Right ventricle myocardium inferior (tissue), 1 donor: ENCODE measurements around the gene SLC7A14. TPM values are rescaled to one million over a fixed set of nuclear protein-coding genes. Genes with fewer than 3 reads are reported as not detected.

ENCODE experiments used
- ATAC-seq: fragments of 200-7000 bp; cut with Tn5 transposase; one replicate; pipeline ENCODE4 v1.9.1; 2020; ENCODE audit warnings: mild to moderate bottlenecking, moderate library complexity
- DNase-seq: peaks from one replicate; pipeline ENCODE4 v3.0.0; 2021; ENCODE audit errors: missing footprints
- intact Hi-C: fragments of 100-400 bp; cut with DNase I; formaldehyde crosslinking; loops from one replicate; pipeline ENCODE4 v1.11.0; 2022
- total RNA-seq: library from RNA; stranded (reverse); fragmentation: NEBNext Ultra II Directional; extraction: Animal tissue kit (Norgen Biotek cat#: 25700); gene quantifications from one replicate; pipeline ENCODE4 v1.2.1, GENCODE V29; 2021
- donor health status: DM: no; HTN: yes; CAD: no; lungs with severe emphysema.

Gene SLC7A14
- total RNA-seq, 1 donor from 2014 or later, result not detected

- intact Hi-C loops, result no loop called here
- DNase-seq, result no peak
- no peak for ATAC-seq
Observed at GRCh38 chr3:170484869-170485268, 101.0 kb downstream of the SLC7A14 start.

GRCh38 chr3:170483485-170484262, 102.2 kb downstream of the SLC7A14 start:
- ATAC-seq, result no peak
- no peak for DNase-seq
- intact Hi-C loops, result no loop called here

GRCh38 chr3:170482199-170482598, 103.7 kb downstream of the SLC7A14 start:
- intact Hi-C loops, result no loop called here
- ATAC-seq, result no peak

GRCh38 chr3:170480111-170480510, 105.8 kb downstream of the SLC7A14 start:
- ATAC-seq, result no peak
- no peak for DNase-seq
- intact Hi-C loops, result no loop called here

More at GRCh38 chr3:170482199-170482598, 103.7 kb downstream of the SLC7A14 start:
- no peak for DNase-seq

GRCh38 chr3:170477395-170477794, 108.5 kb downstream of the SLC7A14 start:
- intact Hi-C loops, result no loop called here
- ATAC-seq (no peak), DNase-seq (no peak)

- no peak for ATAC-seq
Observed at GRCh38 chr3:170476291-170476690, 109.6 kb downstream of the SLC7A14 start.

GRCh38 chr3:170475092-170475685, 110.7 kb downstream of the SLC7A14 start:
- ATAC-seq, result no peak
- intact Hi-C loops, result no loop called here
- no peak for DNase-seq

More at GRCh38 chr3:170476291-170476690, 109.6 kb downstream of the SLC7A14 start:
- intact Hi-C loops, result no loop called here
- DNase-seq, result no peak

- intact Hi-C loops, result no loop called here
- no peak for DNase-seq
- no peak for ATAC-seq
Observed at GRCh38 chr3:170473358-170473757, 112.5 kb downstream of the SLC7A14 start.

- intact Hi-C loops, result no loop called here
- ATAC-seq (no peak), DNase-seq (no peak)
Observed at GRCh38 chr3:170471149-170471548, 114.7 kb downstream of the SLC7A14 start.

- intact Hi-C loops, result no loop called here
- ATAC-seq, result no peak
- DNase-seq, result no peak
Observed at GRCh38 chr3:170470063-170471016, 115.5 kb downstream of the SLC7A14 start.

- ATAC-seq (no peak), DNase-seq (no peak)
- intact Hi-C loops, result no loop called here
Observed at GRCh38 chr3:170469151-170470062, 116.5 kb downstream of the SLC7A14 start.

- no peak for ATAC-seq
- intact Hi-C loops, result no loop called here
- DNase-seq, result no peak
Observed at GRCh38 chr3:170467571-170468147, 118.2 kb downstream of the SLC7A14 start.

- intact Hi-C loops, result no loop called here
- no peak for DNase-seq
- no peak for ATAC-seq
Observed at GRCh38 chr3:170467007-170467406, 118.9 kb downstream of the SLC7A14 start.

GRCh38 chr3:170465955-170466354, 119.9 kb downstream of the SLC7A14 start:
- ATAC-seq (no peak), DNase-seq (no peak)
- intact Hi-C loops, result no loop called here

GRCh38 chr3:170463011-170463410, 122.9 kb downstream of the SLC7A14 start:
- intact Hi-C loops, result no loop called here

GRCh38 chr3:170458285-170458684, 127.6 kb downstream of the SLC7A14 start:
- DNase-seq (no peak), ATAC-seq (no peak)
- intact Hi-C loops, result no loop called here

More at GRCh38 chr3:170463011-170463410, 122.9 kb downstream of the SLC7A14 start:
- no peak for ATAC-seq
- no peak for DNase-seq

GRCh38 chr3:170454509-170454908, 131.4 kb downstream of the SLC7A14 start:
- ATAC-seq (no peak), DNase-seq (no peak)
- intact Hi-C loops, result no loop called here

GRCh38 chr3:170450039-170450438, 135.8 kb downstream of the SLC7A14 start:
- intact Hi-C loops, result no loop called here
- DNase-seq, result no peak
- ATAC-seq, result no peak
